ENCODE data around the gene GRIA3. TPM values are rescaled to one million over a fixed set of nuclear protein-coding genes. Genes with fewer than 3 reads are reported as not detected.
"Not testable (repeated sequence)": the region's sequence is repeated elsewhere in the genome, so short reads cannot be mapped to it uniquely, and the experiment has no call there.

The GRIA3 gene
- polyA plus RNA-seq, 1 of the 3 experiments (the other 2 are of a cell fraction) = 0.15 TPM

DNA sequence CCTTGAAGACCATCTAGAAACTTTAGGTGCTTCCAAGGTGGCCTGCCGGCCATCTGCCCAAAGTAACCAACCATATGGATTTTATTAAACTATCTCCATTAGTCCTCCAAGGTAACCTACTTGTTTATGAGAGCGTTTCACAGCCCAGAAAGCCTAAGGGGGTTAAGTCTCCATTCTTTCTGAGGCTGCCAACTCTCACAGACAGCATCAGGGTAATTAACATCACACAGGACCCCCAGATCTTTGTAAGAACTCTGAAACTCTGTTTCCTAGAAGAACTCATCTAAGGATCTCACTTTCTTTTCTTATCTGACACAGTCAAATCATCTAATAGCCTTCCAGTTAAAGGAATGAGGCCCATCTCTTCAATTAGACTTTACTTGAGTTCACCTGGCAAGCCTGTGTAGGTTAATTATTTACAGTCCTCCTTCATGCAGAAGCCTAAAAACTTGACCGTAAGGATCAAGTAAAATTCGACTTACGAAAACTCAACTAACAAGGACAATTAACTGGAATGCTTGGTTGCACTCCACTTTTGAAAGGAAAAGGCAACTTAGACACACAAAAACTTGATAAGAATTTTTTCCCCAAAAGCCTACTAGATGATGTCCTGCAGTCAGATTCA lies 252.5 kb downstream of the GRIA3 start (continued):
- TF ChIP-seq PBX3 (IDR thresholded peaks at IDR 0.05) (no peak), YY1 (IDR thresholded peaks at IDR 0.05; ENCODE audit: low read depth) (no peak), POLR2AphosphoS5 (IDR thresholded peaks at IDR 0.05; ENCODE audit: low read depth, low read length) (no peak)

DNA sequence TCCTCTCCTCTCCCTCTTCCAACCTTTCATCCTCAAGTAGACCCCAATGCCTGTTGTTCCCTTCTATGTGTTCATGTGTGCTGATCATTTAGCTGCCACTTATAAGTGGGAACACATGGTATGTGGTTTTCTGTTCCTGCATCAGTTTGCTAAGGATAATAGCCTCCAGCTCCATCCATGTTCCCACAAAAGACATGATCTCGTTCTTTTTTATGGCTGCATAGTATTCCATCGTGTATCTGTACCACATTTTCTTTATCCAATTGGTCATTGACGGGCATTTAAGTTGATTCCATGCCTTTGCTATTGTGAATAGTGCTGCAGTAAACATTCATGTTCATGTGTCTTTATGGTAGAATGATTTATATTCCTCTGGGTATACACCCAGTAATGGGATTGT lies 255.8 kb downstream of the GRIA3 start:
- not testable (repeated sequence) for H3K9ac ChIP-seq; H3K4me3 ChIP-seq (ENCODE audit: low read depth in 2 of 2, low read length in 1 of 2); H3K4me1 ChIP-seq (ENCODE audit: control insufficient read depth in 1 of 2, insufficient read depth in 2 of 2, low read depth in 1 of 2, low read length in 1 of 2); H3K27me3 ChIP-seq (ENCODE audit: insufficient read depth); DNase-seq; H4K20me1 ChIP-seq (ENCODE audit: insufficient read depth); H3K9me2 ChIP-seq; H3K4me2 ChIP-seq; H3K36me3 ChIP-seq (replicated peaks in 1 of 2; ENCODE audit: control insufficient read depth in 1 of 2, insufficient read depth in 2 of 2, low read length in 1 of 2); H3K27ac ChIP-seq (ENCODE audit: low read depth in 2 of 2, low read length in 1 of 2); H3K9me3 ChIP-seq; H3F3A ChIP-seq (replicated peaks; ENCODE audit: insufficient read depth); H3K79me2 ChIP-seq (ENCODE audit: insufficient read depth); H2AFZ ChIP-seq (ENCODE audit: low read depth)
- CTCF ChIA-PET = interaction anchor here (1.5 kb wide), 1 partner anchor 10 kb away, joined by 6 read pairs; no protein-coding TSS in a partner anchor
- 7% methylated on average over 3 of the region's 3 CpGs for WGBS (ENCODE audit: low lambda C conversion rate)
- POLR2A ChIA-PET = interaction anchor here (0.9 kb wide), 1 partner anchor 14 kb away, joined by 3 read pairs; no protein-coding TSS in a partner anchor

DNA sequence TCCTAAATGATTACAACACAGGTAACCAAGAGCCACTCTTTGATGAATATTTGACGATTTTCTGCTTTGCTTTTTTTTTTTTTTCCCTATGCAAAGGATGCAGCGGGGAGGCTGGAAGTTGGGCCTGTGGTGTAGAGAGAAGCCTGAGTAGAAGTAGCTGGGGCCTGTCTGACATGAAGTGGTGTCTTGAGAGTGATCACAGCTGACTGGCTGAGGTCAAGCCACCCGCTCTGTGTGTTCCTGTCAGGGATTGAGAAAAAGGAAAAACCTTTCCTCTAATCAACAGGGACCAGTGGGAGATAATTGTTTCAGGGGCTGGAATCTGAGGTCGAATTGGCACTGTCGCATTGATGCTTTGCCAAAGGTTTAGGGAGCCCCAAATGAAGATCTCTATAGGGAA lies 258.7 kb downstream of the GRIA3 start:
- H3F3A ChIP-seq (replicated peaks; ENCODE audit: insufficient read depth) = no peaks in the 10 kb centered on the region
- ChIA-PET POLR2A (no interaction called here), CTCF (interaction anchor here (0.8 kb wide), 1 partner anchor 13 kb away, joined by 3 read pairs; no protein-coding TSS in a partner anchor)
- no peak overlapping the region for H3K9ac ChIP-seq
- no peak overlapping the region for H3K27ac ChIP-seq (ENCODE audit: low read depth in 2 of 2, low read length in 1 of 2)
- no peaks in the 10 kb centered on the region for H3K9me3 ChIP-seq
- WGBS (ENCODE audit: low lambda C conversion rate) = 33% methylated on average over 5 of the region's 5 CpGs
- no peak overlapping the region for H3K4me2 ChIP-seq
- H3K9me2 ChIP-seq = no peaks in the 10 kb centered on the region
- no peaks in the 10 kb centered on the region for H3K4me1 ChIP-seq (ENCODE audit: control insufficient read depth in 1 of 2, insufficient read depth in 2 of 2, low read depth in 1 of 2, low read length in 1 of 2)
- H3K4me3 ChIP-seq (ENCODE audit: low read depth in 2 of 2, low read length in 1 of 2) = no peak overlapping the region
- no peaks in the 10 kb centered on the region for H4K20me1 ChIP-seq (ENCODE audit: insufficient read depth)
- no peak overlapping the region for H2AFZ ChIP-seq (ENCODE audit: low read depth)
- no peaks in the 10 kb centered on the region for H3K79me2 ChIP-seq (ENCODE audit: insufficient read depth)
- no peaks in the 10 kb centered on the region for H3K36me3 ChIP-seq (replicated peaks in 1 of 2; ENCODE audit: control insufficient read depth in 1 of 2, insufficient read depth in 2 of 2, low read length in 1 of 2)
- TF ChIP-seq YY1 (IDR thresholded peaks at IDR 0.05; ENCODE audit: low read depth) = no peak
- TF ChIP-seq GABPA (IDR thresholded peaks at IDR 0.05; ENCODE audit: low read depth) = no peak
- TF ChIP-seq NFIC (IDR thresholded peaks at IDR 0.05; ENCODE audit: borderline replicate concordance) = no peak
- no peak for TF ChIP-seq TAF1 (IDR thresholded peaks at IDR 0.05; ENCODE audit: borderline replicate concordance, low read depth, low read length)
- TF ChIP-seq ELF1 (IDR thresholded peaks at IDR 0.05) = no peak
- no peak for TF ChIP-seq SMC3 (IDR thresholded peaks at IDR 0.05; ENCODE audit: low read depth, low read length)
- no peak for TF ChIP-seq ZBTB33 (IDR thresholded peaks at IDR 0.05; ENCODE audit: borderline replicate concordance, low read depth)
- TF ChIP-seq, protein P1, sequence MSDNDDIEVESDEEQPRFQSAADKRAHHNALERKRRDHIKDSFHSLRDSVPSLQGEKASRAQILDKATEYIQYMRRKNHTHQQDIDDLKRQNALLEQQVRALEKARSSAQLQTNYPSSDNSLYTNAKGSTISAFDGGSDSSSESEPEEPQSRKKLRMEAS (IDR thresholded peaks at IDR 0.05; ENCODE audit: low read depth) = no peak
- TF ChIP-seq, protein P2, sequence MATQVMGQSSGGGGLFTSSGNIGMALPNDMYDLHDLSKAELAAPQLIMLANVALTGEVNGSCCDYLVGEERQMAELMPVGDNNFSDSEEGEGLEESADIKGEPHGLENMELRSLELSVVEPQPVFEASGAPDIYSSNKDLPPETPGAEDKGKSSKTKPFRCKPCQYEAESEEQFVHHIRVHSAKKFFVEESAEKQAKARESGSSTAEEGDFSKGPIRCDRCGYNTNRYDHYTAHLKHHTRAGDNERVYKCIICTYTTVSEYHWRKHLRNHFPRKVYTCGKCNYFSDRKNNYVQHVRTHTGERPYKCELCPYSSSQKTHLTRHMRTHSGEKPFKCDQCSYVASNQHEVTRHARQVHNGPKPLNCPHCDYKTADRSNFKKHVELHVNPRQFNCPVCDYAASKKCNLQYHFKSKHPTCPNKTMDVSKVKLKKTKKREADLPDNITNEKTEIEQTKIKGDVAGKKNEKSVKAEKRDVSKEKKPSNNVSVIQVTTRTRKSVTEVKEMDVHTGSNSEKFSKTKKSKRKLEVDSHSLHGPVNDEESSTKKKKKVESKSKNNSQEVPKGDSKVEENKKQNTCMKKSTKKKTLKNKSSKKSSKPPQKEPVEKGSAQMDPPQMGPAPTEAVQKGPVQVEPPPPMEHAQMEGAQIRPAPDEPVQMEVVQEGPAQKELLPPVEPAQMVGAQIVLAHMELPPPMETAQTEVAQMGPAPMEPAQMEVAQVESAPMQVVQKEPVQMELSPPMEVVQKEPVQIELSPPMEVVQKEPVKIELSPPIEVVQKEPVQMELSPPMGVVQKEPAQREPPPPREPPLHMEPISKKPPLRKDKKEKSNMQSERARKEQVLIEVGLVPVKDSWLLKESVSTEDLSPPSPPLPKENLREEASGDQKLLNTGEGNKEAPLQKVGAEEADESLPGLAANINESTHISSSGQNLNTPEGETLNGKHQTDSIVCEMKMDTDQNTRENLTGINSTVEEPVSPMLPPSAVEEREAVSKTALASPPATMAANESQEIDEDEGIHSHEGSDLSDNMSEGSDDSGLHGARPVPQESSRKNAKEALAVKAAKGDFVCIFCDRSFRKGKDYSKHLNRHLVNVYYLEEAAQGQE (IDR thresholded peaks at IDR 0.05; ENCODE audit: low read depth, low read length) = no peak
- no peaks in the 10 kb centered on the region for H3K27me3 ChIP-seq (ENCODE audit: insufficient read depth)
- DNase-seq = no peak
